Esophagus squamous epithelium (tissue), 5 donors: Measurements from ENCODE around the gene C5orf15. TPM values are rescaled to one million over a fixed set of nuclear protein-coding genes. Genes with fewer than 3 reads are reported as not detected.

Source experiments
- DNase-seq: peaks from one replicate; lab custom pipeline; 2025; lab: John Stamatoyannopoulos, UW
- H3K27ac ChIP-seq, 4 donors: fragments of 200-600 bp; sonication (generic); one replicate each; pipeline ENCODE4 v1.5.1; 2016 to 2019; ENCODE audit warnings: mild to moderate bottlenecking in 1 of 4
- H3K27me3 ChIP-seq, 4 donors: fragments of 200-600 bp; sonication (generic); 1 replicate in 3 of 4; 2 replicates in 1 of 4; pipeline versions ENCODE4 v1.5.1 to v1.6.0; 2017 to 2021; ENCODE audit warnings: antibody characterized with exemption in 1 of 4
- H3K36me3 ChIP-seq, 3 donors: fragments of 200-600 bp; sonication (generic); one replicate each; pipeline ENCODE4 v1.5.1; 2016 to 2019
- H3K4me1 ChIP-seq, 3 donors: fragments of 200-600 bp; sonication (generic); one replicate each; pipeline ENCODE4 v1.5.1; 2017 to 2019
- H3K4me3 ChIP-seq, 4 donors: fragments of 200-600 bp; sonication (generic); 1 replicate in 3 of 4; 2 replicates in 1 of 4; pipeline ENCODE4 v1.5.1; 2016 to 2019; ENCODE audit warnings: mild to moderate bottlenecking in 2 of 4, moderate library complexity in 1 of 4
- H3K9me3 ChIP-seq, 3 donors: fragments of 200-600 bp; sonication (generic); one replicate each; pipeline ENCODE4 v1.5.1; 2016 to 2019
- CTCF ChIP-seq, 6 experiments: fragments of 450-650 bp in 4 of 6; fragments of 200-600 bp in 2 of 6; sonication (generic) in 2 of 6; IDR thresholded peaks; one replicate each; pipeline ENCODE4 v1.5.1; 2016 to 2019; ENCODE audit warnings: antibody characterized with exemption in 6 of 6, mild to moderate bottlenecking in 4 of 6, moderate library complexity in 4 of 6
- POLR2A ChIP-seq, 4 donors: fragments of 450-650 bp; IDR thresholded peaks; one replicate each; pipeline ENCODE4 v1.6.1; 2017; ENCODE audit warnings: antibody characterized with exemption in 4 of 4, mild to moderate bottlenecking in 4 of 4, moderate library complexity in 3 of 4
- WGBS, 2 donors: methylation state at CpG; one replicate each; pipeline ENCODE4 v1.1.5; 2018; 5-methylcytosine and 5-hydroxymethylcytosine counted together
- intact Hi-C: fragments of 100-400 bp; cut with DNase I; formaldehyde crosslinking; loops from one replicate; pipeline ENCODE4 v1.15.0; 2022
- total RNA-seq, 4 donors: library from RNA; depleted of rRNA; stranded (reverse); fragments of >200 nt; gene quantifications; one replicate each; pipeline ENCODE4 v1.1.0, GENCODE V29; 2016
- donor health status: DM: yes; HTN: yes; CAD: no.

Gene C5orf15
- total RNA-seq, 4 donors from 2014 or later, result 16.5 to 38.0 (median 22.0) TPM

GRCh38 chr5:133918316-133918715 is 50.1 kb downstream of the C5orf15 start:
- no peak overlapping the region for H3K27ac ChIP-seq
- intact Hi-C loops, result no loop called here
- no peaks in the 10 kb centered on the region for H3K36me3 ChIP-seq
- no peak overlapping the region for H3K4me3 ChIP-seq
- 90 to 91% methylated on average over 10 of the region's 10 CpGs for WGBS, 2 donors
- no peaks in the 10 kb centered on the region for H3K9me3 ChIP-seq
- no peaks in the 10 kb centered on the region for H3K4me1 ChIP-seq
- H3K27me3 ChIP-seq, result peaks cover 0 to 6% (median 0%) of the 10 kb centered on the region in 4 donors
- TF ChIP-seq POLR2A (IDR thresholded peaks at IDR 0.05), result no peak
- no peak for TF ChIP-seq CTCF (IDR thresholded peaks at IDR 0.05)
- no peak for DNase-seq

- no peak overlapping the region for H3K27ac ChIP-seq
- peaks cover 0 to 5% (median 0%) of the 10 kb centered on the region in 4 donors for H3K27me3 ChIP-seq
- intact Hi-C loops, result no loop called here
- WGBS, 2 donors, result 92 to 97% methylated on average over 3 to 7 of the region's 7 CpGs
- H3K4me1 ChIP-seq, result no peaks in the 10 kb centered on the region
- no peaks in the 10 kb centered on the region for H3K36me3 ChIP-seq
- no peaks in the 10 kb centered on the region for H3K9me3 ChIP-seq
- no peak overlapping the region for H3K4me3 ChIP-seq
- TF ChIP-seq POLR2A (IDR thresholded peaks at IDR 0.05), result no peak
- TF ChIP-seq CTCF (IDR thresholded peaks at IDR 0.05), result no peak
- no peak for DNase-seq
These were observed 50.6 kb downstream of the C5orf15 start for GRCh38 chr5:133917785-133918184.

GRCh38 chr5:133916914-133917313 is 51.5 kb downstream of the C5orf15 start:
- no peak overlapping the region for H3K4me3 ChIP-seq
- H3K27ac ChIP-seq, result no peak overlapping the region
- H3K27me3 ChIP-seq, result no peaks in the 10 kb centered on the region
- 84 to 87% methylated on average over 5 to 6 of the region's 6 CpGs for WGBS, 2 donors
- no peaks in the 10 kb centered on the region for H3K4me1 ChIP-seq
- TF ChIP-seq POLR2A (IDR thresholded peaks at IDR 0.05) (no peak), CTCF (IDR thresholded peaks at IDR 0.05) (no peak)
- H3K36me3 ChIP-seq, result no peaks in the 10 kb centered on the region
- no peaks in the 10 kb centered on the region for H3K9me3 ChIP-seq
- DNase-seq, result no peak
- intact Hi-C loops, result no loop called here

- intact Hi-C loops, result no loop called here
- Histone ChIP-seq H3K27me3 (no peaks in the 10 kb centered on the region), H3K4me3 (no peak overlapping the region), H3K9me3 (no peaks in the 10 kb centered on the region), H3K36me3 (no peaks in the 10 kb centered on the region), H3K27ac (no peak overlapping the region), H3K4me1 (no peaks in the 10 kb centered on the region)
- DNase-seq, result no peak
- no peak for TF ChIP-seq CTCF (IDR thresholded peaks at IDR 0.05)
- no peak for TF ChIP-seq POLR2A (IDR thresholded peaks at IDR 0.05)
- 50 to 73% methylated on average over 1 of the region's 1 CpG for WGBS, 2 donors
These were observed 51.9 kb downstream of the C5orf15 start for GRCh38 chr5:133916479-133916878.

- no peaks in the 10 kb centered on the region for H3K9me3 ChIP-seq
- DNase-seq, result no peak
- TF ChIP-seq POLR2A (IDR thresholded peaks at IDR 0.05), result no peak
- TF ChIP-seq CTCF (IDR thresholded peaks at IDR 0.05), result no peak
- no peaks in the 10 kb centered on the region for H3K4me1 ChIP-seq
- no peak overlapping the region for H3K4me3 ChIP-seq
- H3K27ac ChIP-seq, result no peak overlapping the region
- no peaks in the 10 kb centered on the region for H3K36me3 ChIP-seq
- intact Hi-C loops, result no loop called here
- 88 to 92% methylated on average over 2 to 3 of the region's 3 CpGs for WGBS, 2 donors
- H3K27me3 ChIP-seq, result no peaks in the 10 kb centered on the region
These were observed 54.0 kb downstream of the C5orf15 start for GRCh38 chr5:133914434-133914833.
